ENCODE results near the gene PPIL1.
A peak's percentile ranks its signal among the peaks of the same experiment; 100 is the strongest.

Gene PPIL1

GRCh38 chr6:36809941-36810803, 64.4 kb downstream of the PPIL1 start:
- Histone ChIP-seq H3K9me3 (no peaks in the 10 kb centered on the region), H3K36me3 (no peaks in the 10 kb centered on the region), H3K4me1 (peaks cover 5% of the 10 kb centered on the region), H3K27me3 (no peaks in the 10 kb centered on the region; the same call in 1 of the 2 replicates), H3K4me3 (ENCODE audit: low read depth, low read length) (no peak overlapping the region)
- TF ChIP-seq, protein P1, sequence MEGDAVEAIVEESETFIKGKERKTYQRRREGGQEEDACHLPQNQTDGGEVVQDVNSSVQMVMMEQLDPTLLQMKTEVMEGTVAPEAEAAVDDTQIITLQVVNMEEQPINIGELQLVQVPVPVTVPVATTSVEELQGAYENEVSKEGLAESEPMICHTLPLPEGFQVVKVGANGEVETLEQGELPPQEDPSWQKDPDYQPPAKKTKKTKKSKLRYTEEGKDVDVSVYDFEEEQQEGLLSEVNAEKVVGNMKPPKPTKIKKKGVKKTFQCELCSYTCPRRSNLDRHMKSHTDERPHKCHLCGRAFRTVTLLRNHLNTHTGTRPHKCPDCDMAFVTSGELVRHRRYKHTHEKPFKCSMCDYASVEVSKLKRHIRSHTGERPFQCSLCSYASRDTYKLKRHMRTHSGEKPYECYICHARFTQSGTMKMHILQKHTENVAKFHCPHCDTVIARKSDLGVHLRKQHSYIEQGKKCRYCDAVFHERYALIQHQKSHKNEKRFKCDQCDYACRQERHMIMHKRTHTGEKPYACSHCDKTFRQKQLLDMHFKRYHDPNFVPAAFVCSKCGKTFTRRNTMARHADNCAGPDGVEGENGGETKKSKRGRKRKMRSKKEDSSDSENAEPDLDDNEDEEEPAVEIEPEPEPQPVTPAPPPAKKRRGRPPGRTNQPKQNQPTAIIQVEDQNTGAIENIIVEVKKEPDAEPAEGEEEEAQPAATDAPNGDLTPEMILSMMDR (IDR thresholded peaks at IDR 0.05; ENCODE audit: low read depth, low read length): peak; percentile 27
- DNase-seq: peak; percentile 29

GRCh38 chr6:36809156-36809555, 65.4 kb downstream of the PPIL1 start:
- H3K27me3 ChIP-seq: no peaks in the 10 kb centered on the region; the same call in 1 of the 2 replicates
- TF ChIP-seq, protein P1 (IDR thresholded peaks at IDR 0.05; ENCODE audit: low read depth, low read length): no peak
- H3K9me3 ChIP-seq: no peaks in the 10 kb centered on the region
- H3K36me3 ChIP-seq: no peaks in the 10 kb centered on the region
- H3K4me1 ChIP-seq: peaks cover 5% of the 10 kb centered on the region
- no peak overlapping the region for H3K4me3 ChIP-seq (ENCODE audit: low read depth, low read length)
- DNase-seq: no peak

GRCh38 chr6:36808634-36809033, 66.0 kb downstream of the PPIL1 start:
- TF ChIP-seq, protein P1 (IDR thresholded peaks at IDR 0.05; ENCODE audit: low read depth, low read length): no peak
- no peaks in the 10 kb centered on the region for H3K36me3 ChIP-seq
- no peaks in the 10 kb centered on the region; the same call in 1 of the 2 replicates for H3K27me3 ChIP-seq
- peaks cover 5% of the 10 kb centered on the region for H3K4me1 ChIP-seq
- DNase-seq: no peak
- H3K9me3 ChIP-seq: no peaks in the 10 kb centered on the region
- H3K4me3 ChIP-seq (ENCODE audit: low read depth, low read length): no peak overlapping the region

GRCh38 chr6:36807750-36808149, 66.9 kb downstream of the PPIL1 start:
- DNase-seq: no peak
- Histone ChIP-seq H3K27me3 (no peaks in the 10 kb centered on the region; the same call in 1 of the 2 replicates), H3K4me1 (peaks cover 5% of the 10 kb centered on the region), H3K4me3 (ENCODE audit: low read depth, low read length) (no peak overlapping the region), H3K9me3 (no peaks in the 10 kb centered on the region), H3K36me3 (no peaks in the 10 kb centered on the region)
- TF ChIP-seq, protein P1 (IDR thresholded peaks at IDR 0.05; ENCODE audit: low read depth, low read length): no peak

DNA sequence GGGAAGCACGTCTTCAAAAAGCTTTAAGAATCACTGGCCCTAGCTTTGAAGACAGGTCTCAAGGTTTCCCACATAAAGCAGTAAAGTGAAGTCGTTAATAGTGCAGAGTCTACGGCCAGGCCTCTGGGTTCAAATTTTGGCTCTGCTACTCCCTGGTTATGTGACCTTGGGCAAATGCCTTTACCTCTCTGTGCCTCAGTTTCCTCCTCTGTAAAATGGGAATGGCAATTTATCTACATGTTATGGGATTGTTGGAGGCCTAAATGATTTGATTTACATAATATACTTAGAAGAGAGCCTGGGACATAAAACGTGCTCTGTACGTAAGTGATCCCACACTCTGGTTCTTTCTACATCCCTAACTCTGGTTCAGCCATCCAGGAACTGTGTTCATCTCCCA, 67.5 kb downstream of the PPIL1 start:
- H3K4me3 ChIP-seq (ENCODE audit: low read depth, low read length): no peak overlapping the region
- no peaks in the 10 kb centered on the region for H3K36me3 ChIP-seq
- no peaks in the 10 kb centered on the region; the same call in 1 of the 2 replicates for H3K27me3 ChIP-seq
- TF ChIP-seq, protein P1 (IDR thresholded peaks at IDR 0.05; ENCODE audit: low read depth, low read length): no peak
- DNase-seq: no peak
- H3K9me3 ChIP-seq: no peaks in the 10 kb centered on the region
- peaks cover 5% of the 10 kb centered on the region for H3K4me1 ChIP-seq

DNA sequence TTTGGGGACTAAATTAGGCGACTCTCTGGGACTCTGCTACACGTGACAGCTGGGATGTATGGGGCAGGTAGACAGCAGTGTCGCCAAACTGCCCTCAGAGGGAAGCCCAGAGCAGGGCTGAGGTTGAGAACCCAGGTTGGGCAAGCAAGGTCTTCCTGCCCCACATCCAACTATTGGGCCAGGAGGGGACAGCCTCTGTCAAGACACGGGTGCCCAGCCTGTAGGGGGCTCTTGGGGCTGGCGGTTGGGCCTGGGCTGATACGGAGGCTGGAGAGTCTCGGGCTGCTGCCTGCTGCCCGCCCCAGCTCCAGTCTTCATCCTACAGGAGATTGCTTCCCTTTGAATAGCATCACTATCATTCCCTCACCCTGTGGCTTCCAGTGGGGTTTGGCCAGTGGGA, 68.7 kb downstream of the PPIL1 start:
- DNase-seq: no peak

More for the DNA sequence above, 68.7 kb downstream of the PPIL1 start:
- Histone ChIP-seq H3K27me3 (no peaks in the 10 kb centered on the region; the same call in 1 of the 2 replicates), H3K36me3 (no peaks in the 10 kb centered on the region), H3K9me3 (no peaks in the 10 kb centered on the region), H3K4me3 (ENCODE audit: low read depth, low read length) (no peak overlapping the region), H3K4me1 (peaks cover 4% of the 10 kb centered on the region)
- TF ChIP-seq, protein P1 (IDR thresholded peaks at IDR 0.05; ENCODE audit: low read depth, low read length): 0 out of 2 replicates have a peak, but pooled peaks have one; percentile 2
